IPS DF 6.9 (cell line): Measurements from ENCODE around the gene NTM.

Experiments
- DNase-seq: peaks from one replicate; pipeline ENCODE4 v3.0.0-alpha.2; 2013; ENCODE audit warnings: low read depth, low spot score
- H3K27ac ChIP-seq: one replicate; pipeline ENCODE4 v1.5.1; 2013; ENCODE audit warnings: low read length, control low read depth
- H3K27me3 ChIP-seq: 2 replicates; pipeline ENCODE4 v1.6.1; 2013; ENCODE audit warnings: mild to moderate bottlenecking, low read length; ENCODE audit not compliant: control insufficient read depth, insufficient read depth
- H3K36me3 ChIP-seq: 2 replicates; pipeline ENCODE4 v1.6.1; 2013; ENCODE audit warnings: low read length; ENCODE audit not compliant: control insufficient read depth, insufficient read depth
- H3K4me1 ChIP-seq: 2 replicates; pipeline ENCODE4 v1.6.1; 2013; ENCODE audit warnings: low read length; ENCODE audit not compliant: control insufficient read depth, insufficient read depth
- H3K4me3 ChIP-seq: 2 replicates; pipeline ENCODE4 v1.5.1; 2013; ENCODE audit warnings: mild to moderate bottlenecking, low read length
- H3K9me3 ChIP-seq: 2 replicates; pipeline ENCODE4 v1.6.1; 2013; ENCODE audit warnings: low read length, inconsistent platforms; ENCODE audit not compliant: control insufficient read depth, insufficient read depth
- WGBS: extraction: QIAGEN DNeasy Blood & Tissue Kit; methylation state at CpG from one replicate; pipeline ENCODE4 v1.1.7; 2013; ENCODE audit warnings: mixed read lengths, missing lambda C conversion rate; ENCODE audit not compliant: insufficient read length, insufficient coverage; 5-methylcytosine and 5-hydroxymethylcytosine counted together

NTM gene

DNA sequence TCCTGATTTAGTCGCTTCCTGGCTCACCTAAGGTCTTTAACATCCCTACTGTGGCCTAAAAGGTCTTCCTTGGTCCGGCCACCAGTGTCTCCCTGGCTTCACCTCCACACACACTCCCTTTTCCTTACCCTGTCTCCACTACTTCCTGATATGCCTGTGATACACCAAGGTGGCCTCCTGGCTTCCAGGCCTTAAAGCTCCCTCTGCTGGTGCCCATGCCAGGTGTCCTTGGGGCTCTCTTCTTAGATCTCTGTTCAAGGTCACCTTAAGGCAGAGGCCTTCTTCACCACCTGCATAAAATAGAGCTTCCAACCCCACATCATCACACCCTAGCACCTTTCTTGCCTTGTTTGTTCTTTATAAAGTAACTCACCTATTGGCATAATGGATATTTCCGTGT, 787.7 kb downstream of the NTM start:
- Histone ChIP-seq H3K27ac (no peak overlapping the region), H3K4me1 (no peaks in the 10 kb centered on the region), H3K36me3 (no peaks in the 10 kb centered on the region), H3K27me3 (no peaks in the 10 kb centered on the region), H3K4me3 (no peak overlapping the region), H3K9me3 (no peaks in the 10 kb centered on the region)
- no CpG with 5 or more reads among the region's 3 CpGs for WGBS
- peak; percentile 31 for DNase-seq

DNA sequence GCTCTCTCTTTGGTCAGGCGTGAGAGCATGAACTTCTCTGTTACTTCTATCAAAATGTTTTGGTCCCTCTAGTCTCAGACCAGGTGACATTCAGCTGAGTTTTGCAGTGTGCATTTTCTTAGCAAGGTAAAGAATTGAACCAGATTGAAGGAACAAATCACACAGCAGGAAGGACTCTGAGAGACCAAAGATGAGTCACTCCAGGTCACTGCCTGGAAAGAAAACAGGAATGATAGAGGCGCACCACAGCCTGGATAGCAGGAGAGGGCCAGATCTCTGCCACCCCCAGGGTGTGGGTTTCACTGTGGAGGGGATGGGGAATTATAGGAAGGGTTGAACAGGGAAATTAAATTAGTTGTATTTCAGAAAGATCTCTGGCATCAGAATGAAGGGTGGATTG, 788.3 kb downstream of the NTM start:
- Histone ChIP-seq H3K4me3 (no peak overlapping the region), H3K27ac (no peak overlapping the region), H3K9me3 (no peaks in the 10 kb centered on the region), H3K36me3 (no peaks in the 10 kb centered on the region), H3K4me1 (no peaks in the 10 kb centered on the region), H3K27me3 (no peaks in the 10 kb centered on the region)
- WGBS: no CpG with 5 or more reads among the region's 2 CpGs
- no peak for DNase-seq

DNA sequence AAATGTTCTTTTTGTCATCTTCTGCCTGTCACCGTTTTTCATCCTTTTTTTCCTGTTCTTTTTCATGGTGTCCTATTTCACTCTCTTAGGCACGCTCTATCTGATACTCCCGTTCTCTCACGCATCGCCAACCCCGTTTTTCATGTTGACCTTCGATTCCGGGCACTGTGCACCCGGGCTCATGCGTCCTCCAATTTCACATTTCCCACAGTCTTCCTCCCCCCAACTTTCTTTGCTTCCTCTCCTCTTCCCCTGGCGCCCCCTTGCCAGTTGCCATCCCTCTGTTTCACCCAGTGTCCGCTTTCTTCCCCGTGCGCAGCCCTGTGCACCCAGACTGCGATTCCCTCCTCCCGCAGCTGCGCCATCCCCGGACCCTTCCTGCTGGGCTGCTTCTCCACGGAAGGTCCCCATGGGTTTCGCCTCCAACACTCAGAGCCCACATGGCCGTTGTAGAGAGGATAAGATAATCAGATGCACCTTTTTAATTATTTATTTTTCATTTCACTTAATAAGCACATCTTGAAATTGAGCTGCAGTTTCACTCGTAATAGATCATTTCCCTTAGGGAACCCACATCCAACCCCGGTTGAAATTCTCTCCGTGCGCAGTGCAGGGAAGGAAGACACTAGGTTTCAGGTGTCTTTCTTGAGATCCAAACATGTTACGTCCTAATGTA, 791.1 kb downstream of the NTM start:
- Histone ChIP-seq H3K36me3 (no peaks in the 10 kb centered on the region), H3K9me3 (no peaks in the 10 kb centered on the region), H3K4me1 (no peaks in the 10 kb centered on the region), H3K4me3 (no peak overlapping the region), H3K27ac (no peak overlapping the region), H3K27me3 (no peaks in the 10 kb centered on the region)
- no CpG with 5 or more reads among the region's 26 CpGs for WGBS
- DNase-seq: no peak

DNA sequence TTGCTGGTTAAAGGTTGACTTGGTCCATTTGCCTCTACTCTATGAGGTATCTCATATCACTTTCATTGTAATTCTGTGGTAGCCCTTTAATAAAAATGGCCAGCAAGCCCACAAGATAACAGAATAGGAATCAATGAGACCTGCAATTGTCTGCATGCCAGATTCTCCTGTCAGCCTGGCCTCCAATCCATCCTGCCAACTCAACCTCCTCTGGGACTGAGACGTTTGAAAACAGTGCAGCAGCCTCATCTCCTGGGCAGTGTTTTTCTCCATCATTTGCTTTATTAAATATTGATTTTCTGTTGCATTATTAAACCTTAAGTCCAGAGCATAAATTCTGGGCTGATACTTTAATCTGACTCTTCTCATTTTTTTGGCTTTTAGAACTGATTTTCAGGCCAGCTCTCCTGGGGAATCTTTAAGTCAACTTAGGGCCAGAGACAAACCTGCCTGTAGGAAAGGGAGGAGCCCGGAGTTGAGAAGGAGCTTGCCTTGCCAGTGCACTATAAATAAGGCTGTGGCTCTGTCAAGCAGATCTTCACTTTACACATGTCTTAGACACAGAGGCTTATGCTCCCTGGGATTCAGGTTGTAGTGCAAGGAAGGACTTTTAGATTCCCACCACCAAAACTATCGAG, 798.0 kb downstream of the NTM start:
- Histone ChIP-seq H3K4me3 (no peak overlapping the region), H3K36me3 (no peaks in the 10 kb centered on the region), H3K4me1 (no peaks in the 10 kb centered on the region), H3K9me3 (no peaks in the 10 kb centered on the region), H3K27me3 (no peaks in the 10 kb centered on the region), H3K27ac (no peak overlapping the region)
- no peak for DNase-seq
- no CpG with 5 or more reads among the region's 3 CpGs for WGBS

DNA sequence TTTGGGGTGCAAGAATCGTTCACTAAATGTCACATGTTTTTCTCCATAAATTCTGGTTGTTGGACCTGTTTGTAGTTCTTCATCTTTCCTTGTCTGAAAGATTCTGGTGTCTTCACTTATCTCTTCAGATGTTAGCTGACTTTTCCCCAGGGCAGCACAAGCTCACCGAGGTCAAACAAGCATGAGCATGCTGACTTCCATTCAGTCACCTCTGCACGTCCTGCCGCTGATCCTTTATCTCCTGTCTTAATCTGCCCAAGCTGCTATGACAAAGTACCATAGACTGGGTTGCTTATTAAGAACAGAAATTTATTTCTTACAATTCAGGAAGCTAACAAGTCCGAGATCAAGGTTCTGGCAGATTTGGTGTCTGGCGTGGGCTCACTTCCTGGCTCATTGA, 800.6 kb downstream of the NTM start:
- no peak overlapping the region for H3K4me3 ChIP-seq
- H3K4me1 ChIP-seq: no peaks in the 10 kb centered on the region
- H3K9me3 ChIP-seq: no peaks in the 10 kb centered on the region
- no peaks in the 10 kb centered on the region for H3K36me3 ChIP-seq
- H3K27ac ChIP-seq: no peak overlapping the region
- no CpG with 5 or more reads among the region's 6 CpGs for WGBS
- no peaks in the 10 kb centered on the region for H3K27me3 ChIP-seq
- DNase-seq: no peak

DNA sequence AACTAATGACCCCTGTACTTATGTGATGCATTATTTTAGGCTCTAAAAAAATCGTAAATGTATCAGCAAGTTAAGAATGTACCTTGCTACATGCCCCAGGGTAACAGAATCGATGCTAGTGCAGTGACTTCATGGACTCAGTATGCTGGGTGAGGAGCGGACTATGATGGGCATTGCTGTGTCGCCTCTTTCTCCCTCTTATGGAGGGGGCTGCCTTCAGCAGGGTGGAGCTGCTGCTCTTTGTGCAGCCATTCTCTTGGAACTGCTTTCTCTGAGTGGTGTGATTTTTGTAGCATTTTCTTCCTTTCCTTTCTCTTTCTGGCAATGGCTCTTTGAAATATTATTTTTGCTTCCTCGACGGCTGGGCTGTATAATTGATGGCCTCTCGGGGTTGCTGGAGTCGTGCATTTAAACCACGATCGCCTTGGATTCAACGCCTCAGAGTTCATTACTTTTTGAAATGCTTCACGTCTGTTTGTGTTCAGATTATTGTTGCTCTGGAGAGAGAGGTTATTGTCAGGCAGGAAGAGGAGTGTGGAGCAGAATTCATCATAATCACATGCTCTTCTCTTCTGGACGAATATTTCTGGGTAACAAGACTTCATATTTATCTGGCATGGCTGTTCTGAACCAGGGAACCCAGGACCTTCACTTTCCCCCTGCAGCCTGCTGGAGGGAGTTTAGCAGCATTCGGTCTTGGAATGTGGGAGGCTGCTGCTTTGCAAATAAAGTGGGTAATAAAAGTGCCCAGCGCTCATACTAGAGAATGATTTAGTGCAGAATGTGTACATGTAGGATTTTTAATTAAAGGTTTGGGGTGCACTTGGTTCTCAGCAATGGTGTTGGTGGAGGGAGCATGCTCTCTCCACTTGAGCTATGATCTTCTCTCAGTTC, 804.2 kb downstream of the NTM start:
- Histone ChIP-seq H3K4me1 (no peaks in the 10 kb centered on the region), H3K36me3 (no peaks in the 10 kb centered on the region), H3K27ac (no peak overlapping the region), H3K27me3 (no peaks in the 10 kb centered on the region), H3K4me3 (no peak overlapping the region), H3K9me3 (no peaks in the 10 kb centered on the region)
- DNase-seq: no peak
- no CpG with 5 or more reads among the region's 15 CpGs for WGBS

DNA sequence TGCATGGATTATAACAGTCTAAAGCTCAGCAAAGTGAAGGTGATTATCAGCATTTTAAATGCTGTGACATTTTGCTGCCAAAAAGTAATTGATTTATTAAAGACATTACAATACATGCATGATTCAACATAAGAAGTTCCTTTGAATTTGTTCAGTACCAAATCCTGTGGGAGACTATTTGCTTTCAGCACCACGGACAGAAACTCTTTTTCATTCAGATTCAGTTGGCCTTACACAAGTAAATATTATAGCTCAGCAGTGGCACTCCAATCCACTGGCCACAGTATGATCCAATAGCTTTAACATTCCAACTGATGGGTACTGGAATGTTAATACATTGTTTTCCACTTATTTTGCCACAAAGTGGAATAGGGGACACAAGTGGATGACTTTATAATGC, 806.7 kb downstream of the NTM start:
- DNase-seq: peak; percentile 16
- Histone ChIP-seq H3K4me1 (no peaks in the 10 kb centered on the region), H3K4me3 (no peak overlapping the region), H3K27ac (no peak overlapping the region), H3K36me3 (no peaks in the 10 kb centered on the region), H3K9me3 (no peaks in the 10 kb centered on the region), H3K27me3 (no peaks in the 10 kb centered on the region)
- WGBS: no CpG with 5 or more reads among the region's 1 CpG

DNA sequence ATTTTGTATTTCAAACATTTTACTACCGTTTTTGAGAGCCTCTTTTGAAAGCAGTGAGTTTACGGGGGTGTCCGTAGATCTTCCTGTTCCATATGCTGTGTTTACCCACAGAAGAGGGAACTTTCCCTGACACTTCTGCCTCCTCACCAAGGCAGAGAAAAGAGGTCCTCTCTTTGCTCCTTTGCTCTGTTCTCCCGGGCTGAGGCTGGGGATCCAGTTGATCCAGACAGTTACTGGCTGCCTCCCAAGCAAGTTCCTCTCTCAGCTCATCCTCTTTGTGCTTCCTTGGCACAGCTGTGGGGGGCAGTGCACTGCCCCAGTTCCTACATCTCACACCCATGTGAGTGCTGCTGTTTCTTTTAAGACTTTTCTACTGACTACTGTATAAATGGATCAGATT, 813.7 kb downstream of the NTM start:
- no peaks in the 10 kb centered on the region for H3K27me3 ChIP-seq
- no peaks in the 10 kb centered on the region for H3K9me3 ChIP-seq
- no peak overlapping the region for H3K4me3 ChIP-seq
- no peaks in the 10 kb centered on the region for H3K4me1 ChIP-seq
- no peak for DNase-seq
- H3K36me3 ChIP-seq: no peaks in the 10 kb centered on the region
- no peak overlapping the region for H3K27ac ChIP-seq
- WGBS: no CpG with 5 or more reads among the region's 4 CpGs

DNA sequence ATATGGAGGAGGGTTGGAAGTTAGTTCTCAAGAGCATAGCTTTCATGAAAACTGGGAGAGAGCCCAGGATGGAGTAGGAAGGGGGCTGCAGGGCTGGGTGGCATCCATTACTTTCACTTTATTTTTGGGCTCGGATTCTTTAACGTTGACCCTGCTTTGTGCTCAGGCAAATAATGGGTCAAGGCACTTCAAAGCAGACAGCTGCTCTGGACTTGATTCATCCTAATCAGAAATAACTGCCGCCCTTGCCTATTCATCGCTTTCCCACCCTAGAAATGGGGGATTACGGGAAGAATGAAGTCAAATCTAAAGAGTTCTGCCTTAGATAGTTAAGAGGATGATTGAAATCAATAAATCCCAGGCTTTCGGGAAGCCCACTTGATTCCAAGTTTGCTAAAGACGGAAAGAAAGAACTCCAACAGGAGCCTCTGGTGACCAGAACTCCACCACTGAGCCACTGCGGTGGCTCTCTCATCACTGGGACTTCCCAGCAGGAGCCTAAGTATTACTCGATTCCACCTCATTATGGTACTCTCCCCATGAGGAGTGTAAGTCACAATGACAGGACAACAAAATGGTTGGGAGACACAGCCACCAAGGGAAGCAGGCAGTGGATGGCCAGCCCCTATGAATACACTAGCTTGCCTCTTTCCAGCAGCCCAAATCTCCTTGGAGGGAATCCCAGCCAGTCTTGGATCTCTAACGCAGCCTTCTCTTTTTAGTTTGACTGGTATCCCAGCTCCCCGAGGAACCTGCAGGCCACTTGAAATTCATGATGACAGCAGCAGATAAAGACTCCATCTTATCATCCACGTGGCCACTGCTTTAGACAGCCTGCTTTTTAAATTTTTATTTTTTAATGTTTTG, 815.5 kb downstream of the NTM start:
- H3K27me3 ChIP-seq: no peaks in the 10 kb centered on the region
- no peaks in the 10 kb centered on the region for H3K9me3 ChIP-seq
- no peak overlapping the region for H3K27ac ChIP-seq
- H3K4me1 ChIP-seq: no peaks in the 10 kb centered on the region
- H3K4me3 ChIP-seq: no peak overlapping the region
- WGBS: no CpG with 5 or more reads among the region's 12 CpGs
- H3K36me3 ChIP-seq: no peaks in the 10 kb centered on the region
- no peak for DNase-seq

DNA sequence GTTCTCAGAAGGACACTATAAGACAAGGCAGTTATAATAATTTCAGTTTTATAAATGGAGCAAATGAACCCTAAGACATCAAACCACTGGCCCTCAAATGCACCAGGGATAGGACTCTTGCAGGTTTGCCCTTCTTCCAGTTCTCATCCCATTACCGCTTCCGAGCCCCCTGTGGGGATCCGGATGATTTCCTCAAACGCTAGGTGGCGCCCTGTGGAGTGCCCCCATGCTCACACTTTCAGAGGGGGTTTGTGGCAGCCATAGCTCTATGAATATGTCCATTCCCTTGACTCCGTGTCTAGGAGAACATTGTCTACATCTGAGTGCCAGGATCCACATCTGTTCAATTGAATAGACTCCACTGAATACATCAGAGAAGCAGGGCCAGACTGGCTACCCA, 816.3 kb downstream of the NTM start:
- no peaks in the 10 kb centered on the region for H3K36me3 ChIP-seq
- DNase-seq: peak; percentile 11
- H3K4me3 ChIP-seq: no peak overlapping the region
- no peak overlapping the region for H3K27ac ChIP-seq
- no peaks in the 10 kb centered on the region for H3K27me3 ChIP-seq
- no CpG with 5 or more reads among the region's 6 CpGs for WGBS
- H3K4me1 ChIP-seq: no peaks in the 10 kb centered on the region
- H3K9me3 ChIP-seq: no peaks in the 10 kb centered on the region
